ENCODE data around the gene IL1RL2. TPM values are rescaled to one million over a fixed set of nuclear protein-coding genes. Genes with fewer than 3 reads are reported as not detected.

IL1RL2 gene
- total RNA-seq, 2 experiments from 2014 or later = 1.1 to 1.7 TPM

GRCh38 chr2:102206666-102207341 lies 20.0 kb downstream of the IL1RL2 start:
- H3K4me1 Mint-ChIP-seq (ENCODE audit: low read depth) = no peaks in the 10 kb centered on the region
- ChIA-PET POLR2A (no interaction called here), CTCF (interaction anchor here (1.5 kb wide), 1 partner anchor 34 kb away, joined by 5 read pairs; no protein-coding TSS in a partner anchor)
- intact Hi-C loops (cut with micrococcal nuclease) = no loop called here
- no peaks in the 10 kb centered on the region for H3K27me3 Mint-ChIP-seq
- H3K27ac Mint-ChIP-seq = no peak overlapping the region
- no peak for DNase-seq
- H3K9me3 Mint-ChIP-seq = peaks cover 9% of the 10 kb centered on the region
- no peak overlapping the region for H3K4me3 Mint-ChIP-seq
- H3K36me3 Mint-ChIP-seq = peaks cover 12% of the 10 kb centered on the region

GRCh38 chr2:102208774-102209173 lies 22.0 kb downstream of the IL1RL2 start:
- no peaks in the 10 kb centered on the region for H3K27me3 Mint-ChIP-seq
- H3K27ac Mint-ChIP-seq = no peak overlapping the region

GRCh38 chr2:102209474-102209873 lies 22.7 kb downstream of the IL1RL2 start:
- no peaks in the 10 kb centered on the region for H3K4me1 Mint-ChIP-seq (ENCODE audit: low read depth)
- H3K27ac Mint-ChIP-seq = no peak overlapping the region
- no peaks in the 10 kb centered on the region for H3K27me3 Mint-ChIP-seq
- ChIA-PET POLR2A (no interaction called here), CTCF (no interaction called here)
- no peak for DNase-seq
- H3K36me3 Mint-ChIP-seq = peaks cover 11% of the 10 kb centered on the region
- H3K4me3 Mint-ChIP-seq = no peak overlapping the region
- intact Hi-C loops (cut with micrococcal nuclease) = no loop called here
- H3K9me3 Mint-ChIP-seq = peaks cover 8% of the 10 kb centered on the region

More at GRCh38 chr2:102208774-102209173, 22.0 kb downstream of the IL1RL2 start:
- peaks cover 12% of the 10 kb centered on the region for H3K36me3 Mint-ChIP-seq
- H3K4me1 Mint-ChIP-seq (ENCODE audit: low read depth) = no peaks in the 10 kb centered on the region
- intact Hi-C loops (cut with micrococcal nuclease) = no loop called here
- CTCF ChIA-PET = interaction anchor here (0.5 kb wide), 1 partner anchor 255 kb away, joined by 3 read pairs; no protein-coding TSS in a partner anchor
- H3K9me3 Mint-ChIP-seq = peaks cover 9% of the 10 kb centered on the region
- no peak for DNase-seq
- H3K4me3 Mint-ChIP-seq = no peak overlapping the region
- POLR2A ChIA-PET = no interaction called here

- intact Hi-C loops (cut with micrococcal nuclease) = no loop called here
- Mint-ChIP-seq H3K9me3 (peaks cover 40% of the 10 kb centered on the region), H3K4me1 (ENCODE audit: low read depth) (peaks cover 13% of the 10 kb centered on the region), H3K27ac (no peak overlapping the region), H3K36me3 (peaks cover 44% of the 10 kb centered on the region), H3K27me3 (no peaks in the 10 kb centered on the region), H3K4me3 (no peak overlapping the region)
- ChIA-PET CTCF (no interaction called here), POLR2A (no interaction called here)
- DNase-seq = no peak
Observed at GRCh38 chr2:102217032-102217431, 30.2 kb downstream of the IL1RL2 start.

GRCh38 chr2:102224824-102225739 lies 38.3 kb downstream of the IL1RL2 start:
- CTCF ChIA-PET = interaction anchor here (0.9 to 1.8 kb wide), 2 partner anchors 219 to 341 kb away, joined by 4 read pairs; no protein-coding TSS in a partner anchor
- Mint-ChIP-seq H3K4me3 (no peak overlapping the region), H3K27ac (peak overlapping the region; percentile 38), H3K27me3 (peaks cover 2% of the 10 kb centered on the region), H3K36me3 (peaks cover 10% of the 10 kb centered on the region), H3K4me1 (ENCODE audit: low read depth) (peaks cover 47% of the 10 kb centered on the region), H3K9me3 (no peaks in the 10 kb centered on the region)
- intact Hi-C loops (cut with micrococcal nuclease) = no loop called here
- POLR2A ChIA-PET = no interaction called here
- DNase-seq = no peak

GRCh38 chr2:102226171-102226570 lies 39.3 kb downstream of the IL1RL2 start:
- DNase-seq = no peak
- ChIA-PET POLR2A (no interaction called here), CTCF (interaction anchor here (0.5 to 1.8 kb wide), 3 partner anchors 10 to 342 kb away, joined by 3 to 4 read pairs (median 3); no protein-coding TSS in a partner anchor)
- Mint-ChIP-seq H3K4me1 (ENCODE audit: low read depth) (peaks cover 57% of the 10 kb centered on the region), H3K27me3 (peaks cover 4% of the 10 kb centered on the region), H3K4me3 (no peak overlapping the region), H3K27ac (peak overlapping the region; percentile 95), H3K36me3 (peaks cover 7% of the 10 kb centered on the region), H3K9me3 (no peaks in the 10 kb centered on the region)
- intact Hi-C loops (cut with micrococcal nuclease) = no loop called here

GRCh38 chr2:102226612-102227391 lies 40.0 kb downstream of the IL1RL2 start:
- Mint-ChIP-seq H3K4me3 (no peak overlapping the region), H3K36me3 (peaks cover 7% of the 10 kb centered on the region), H3K27me3 (peaks cover 4% of the 10 kb centered on the region), H3K27ac (peak overlapping the region; percentile 95), H3K9me3 (no peaks in the 10 kb centered on the region), H3K4me1 (ENCODE audit: low read depth) (peaks cover 57% of the 10 kb centered on the region)
- ChIA-PET CTCF (interaction anchor here (0.5 to 1.8 kb wide), 3 partner anchors 11 to 343 kb away, joined by 3 to 4 read pairs (median 3); no protein-coding TSS in a partner anchor), POLR2A (no interaction called here)
- intact Hi-C loops (cut with micrococcal nuclease) = no loop called here
- no peak for DNase-seq

GRCh38 chr2:102229141-102229769 lies 42.4 kb downstream of the IL1RL2 start:
- CTCF ChIA-PET = interaction anchor here (0.7 to 2.3 kb wide), 3 partner anchors 224 to 345 kb away, joined by 3 to 7 read pairs (median 6); no protein-coding TSS in a partner anchor

GRCh38 chr2:102230410-102230909 lies 43.6 kb downstream of the IL1RL2 start:
- POLR2A ChIA-PET = no interaction called here
- Mint-ChIP-seq H3K4me1 (ENCODE audit: low read depth) (peaks cover 71% of the 10 kb centered on the region), H3K9me3 (peaks cover 3% of the 10 kb centered on the region), H3K4me3 (no peak overlapping the region), H3K36me3 (peaks cover 12% of the 10 kb centered on the region), H3K27ac (no peak overlapping the region), H3K27me3 (peaks cover 4% of the 10 kb centered on the region)
- intact Hi-C loops (cut with micrococcal nuclease) = no loop called here
- DNase-seq = no peak
- CTCF ChIA-PET = interaction anchor here (0.9 to 2.3 kb wide), 3 partner anchors 205 to 347 kb away, joined by 3 to 7 read pairs (median 3); no protein-coding TSS in a partner anchor

More at GRCh38 chr2:102229141-102229769, 42.4 kb downstream of the IL1RL2 start:
- peaks cover 65% of the 10 kb centered on the region for H3K4me1 Mint-ChIP-seq (ENCODE audit: low read depth)
- intact Hi-C loops (cut with micrococcal nuclease) = no loop called here
- no peak for DNase-seq
- H3K36me3 Mint-ChIP-seq = peaks cover 7% of the 10 kb centered on the region
- H3K9me3 Mint-ChIP-seq = peaks cover 3% of the 10 kb centered on the region
- H3K27me3 Mint-ChIP-seq = peaks cover 4% of the 10 kb centered on the region
- peak overlapping the region; percentile 95 for H3K27ac Mint-ChIP-seq
- POLR2A ChIA-PET = interaction anchor here (0.8 to 1.0 kb wide), 2 partner anchors 87 to 228 kb away, joined by 3 read pairs; no protein-coding TSS in a partner anchor
- H3K4me3 Mint-ChIP-seq = no peak overlapping the region

GRCh38 chr2:102233132-102233884 lies 46.5 kb downstream of the IL1RL2 start:
- H3K27ac Mint-ChIP-seq = peak overlapping the region; percentile 34
- peaks cover 3% of the 10 kb centered on the region for H3K9me3 Mint-ChIP-seq
- ChIA-PET POLR2A (interaction anchor here (1.2 to 1.5 kb wide), 2 partner anchors 213 to 232 kb away, joined by 3 to 5 read pairs; no protein-coding TSS in a partner anchor), CTCF (interaction anchor here (0.5 to 3.8 kb wide), 7 partner anchors 45 to 349 kb away, joined by 3 to 19 read pairs (median 4); no protein-coding TSS in a partner anchor)
- no peak for DNase-seq
- H3K4me1 Mint-ChIP-seq (ENCODE audit: low read depth) = peaks cover 61% of the 10 kb centered on the region
- peaks cover 13% of the 10 kb centered on the region for H3K36me3 Mint-ChIP-seq
- H3K4me3 Mint-ChIP-seq = no peak overlapping the region
- intact Hi-C loops (cut with micrococcal nuclease) = no loop called here
- peaks cover 4% of the 10 kb centered on the region for H3K27me3 Mint-ChIP-seq

All from activated CD4-positive, alpha-beta memory T cell treated with anti-CD3 and anti-CD28 coated beads for 36 hours (primary cell).